NK-92 (cell line): ENCODE results near the gene PLPPR1.
"Not testable (repeated sequence)": the region's sequence is repeated elsewhere in the genome, so short reads cannot be mapped to it uniquely, and the experiment has no call there.

Experiments
- DNase-seq: peaks from one replicate; lab custom pipeline; 2025; ENCODE audit not compliant: unreplicated experiment; lab: John Stamatoyannopoulos, UW

Gene PLPPR1

GRCh38 chr9:101039581-101039980 lies 11.1 kb downstream of the PLPPR1 start:
- not testable (repeated sequence) for DNase-seq

GRCh38 chr9:101047848-101048397 lies 19.4 kb downstream of the PLPPR1 start:
- DNase-seq: no peak

GRCh38 chr9:101050650-101051049 lies 22.1 kb downstream of the PLPPR1 start:
- no peak for DNase-seq

- no peak for DNase-seq
Measured at GRCh38 chr9:101054657-101055056, 26.1 kb downstream of the PLPPR1 start.

GRCh38 chr9:101055516-101055915 lies 27.0 kb downstream of the PLPPR1 start:
- DNase-seq: no peak

- DNase-seq: no peak
Measured at GRCh38 chr9:101062686-101063085, 34.2 kb downstream of the PLPPR1 start.

- no peak for DNase-seq
Measured at GRCh38 chr9:101063192-101063591, 34.7 kb downstream of the PLPPR1 start.

GRCh38 chr9:101064206-101064605 lies 35.7 kb downstream of the PLPPR1 start:
- no peak for DNase-seq

GRCh38 chr9:101065930-101066329 lies 37.4 kb downstream of the PLPPR1 start:
- no peak for DNase-seq

- DNase-seq: no peak
Measured at GRCh38 chr9:101068696-101069095, 40.2 kb downstream of the PLPPR1 start.

- DNase-seq: no peak
Measured at GRCh38 chr9:101072259-101072658, 43.7 kb downstream of the PLPPR1 start.

GRCh38 chr9:101073122-101073521 lies 44.6 kb downstream of the PLPPR1 start:
- DNase-seq: no peak

- DNase-seq: no peak
Measured at GRCh38 chr9:101081641-101082040, 53.1 kb downstream of the PLPPR1 start.

- no peak for DNase-seq
Measured at GRCh38 chr9:101083448-101084202, 55.1 kb downstream of the PLPPR1 start.

GRCh38 chr9:101087426-101087825 lies 58.9 kb downstream of the PLPPR1 start:
- no peak for DNase-seq

GRCh38 chr9:101092922-101093321 lies 64.4 kb downstream of the PLPPR1 start:
- no peak for DNase-seq

GRCh38 chr9:101093620-101094019 lies 65.1 kb downstream of the PLPPR1 start:
- no peak for DNase-seq

GRCh38 chr9:101094686-101095085 lies 66.2 kb downstream of the PLPPR1 start:
- DNase-seq: no peak

- DNase-seq: no peak
Measured at GRCh38 chr9:101097210-101097609, 68.7 kb downstream of the PLPPR1 start.

- DNase-seq: no peak
Measured at GRCh38 chr9:101098392-101098791, 69.9 kb downstream of the PLPPR1 start.

- no peak for DNase-seq
Measured at GRCh38 chr9:101114317-101114716, 85.8 kb downstream of the PLPPR1 start.

GRCh38 chr9:101115102-101115501 lies 86.6 kb downstream of the PLPPR1 start:
- DNase-seq: no peak

GRCh38 chr9:101117161-101117560 lies 88.6 kb downstream of the PLPPR1 start:
- no peak for DNase-seq
